KG1 (cell line): Measurements from ENCODE around the gene MATN1.
A peak's percentile ranks its signal among the peaks of the same experiment; 100 is the strongest.

Experiments
- DNase-seq: peaks from one replicate; lab custom pipeline; 2025; lab: John Stamatoyannopoulos, UW

MATN1 gene

DNA sequence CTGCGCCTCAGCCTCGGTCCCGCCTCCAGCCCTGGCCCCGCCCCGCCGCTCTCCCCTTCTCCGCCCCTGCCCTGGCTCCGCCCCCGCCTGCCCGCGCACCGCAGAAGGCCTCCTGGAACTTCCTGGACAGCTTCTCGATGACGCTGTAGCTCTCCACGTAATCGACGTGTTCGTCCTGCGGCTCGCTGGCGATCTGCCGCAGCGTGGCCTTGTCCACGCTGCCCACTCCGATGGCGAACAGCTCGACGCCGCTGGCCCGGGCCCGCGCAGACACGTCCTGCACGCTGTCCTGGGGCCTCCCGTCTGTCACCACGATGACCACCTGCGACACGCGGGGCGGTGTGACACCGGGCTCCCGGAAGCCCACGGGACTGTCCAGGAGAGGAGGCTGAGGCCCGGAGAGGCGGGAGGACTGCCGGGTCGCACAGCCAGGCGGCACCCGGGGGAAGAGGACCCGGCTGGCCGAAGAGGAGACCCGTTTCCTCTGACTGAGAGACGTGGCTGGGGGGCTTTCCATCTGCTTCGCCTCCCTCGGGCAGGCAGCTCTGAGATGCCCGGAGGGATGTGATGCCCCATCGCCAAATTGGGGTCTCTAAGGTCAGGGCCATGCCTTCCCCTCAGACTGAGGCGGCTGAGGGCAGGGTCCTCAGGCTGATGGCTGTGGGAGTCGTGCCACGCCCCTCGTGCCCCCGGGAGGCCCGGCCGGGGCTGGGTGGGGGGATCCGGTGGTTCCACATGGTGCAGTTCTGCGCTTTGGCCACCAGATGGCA lies 4.6 kb downstream of the MATN1 start:
- peak; percentile 92 for DNase-seq

DNA sequence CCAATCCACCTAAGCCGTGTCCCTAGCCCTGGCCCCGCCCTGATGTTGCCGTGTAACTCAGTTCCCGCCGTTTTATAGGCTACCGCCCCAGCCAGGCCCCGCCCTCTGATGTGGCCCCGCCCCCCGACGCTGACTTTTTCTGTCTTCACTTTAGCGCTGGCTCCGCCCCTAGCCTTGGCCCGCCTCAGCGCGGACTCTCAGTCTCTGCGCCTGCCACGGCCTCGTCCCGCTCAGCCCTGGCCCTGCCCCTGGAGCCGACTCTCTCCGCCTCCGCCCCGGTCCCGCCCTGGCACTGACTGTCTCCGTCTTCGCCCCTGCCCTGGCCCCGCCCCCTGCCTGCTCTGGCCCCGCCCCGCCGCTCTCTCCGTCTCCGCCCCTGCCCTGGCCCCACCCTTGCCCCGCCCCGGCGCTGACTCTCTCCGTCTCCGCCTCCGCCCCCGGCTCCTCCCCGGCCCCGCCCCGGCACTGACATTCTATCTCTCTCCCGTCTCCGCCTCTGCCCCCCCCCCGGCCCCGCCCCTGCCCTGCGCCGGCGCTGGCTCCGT lies 5.2 kb downstream of the MATN1 start:
- DNase-seq = peak; percentile 92

DNA sequence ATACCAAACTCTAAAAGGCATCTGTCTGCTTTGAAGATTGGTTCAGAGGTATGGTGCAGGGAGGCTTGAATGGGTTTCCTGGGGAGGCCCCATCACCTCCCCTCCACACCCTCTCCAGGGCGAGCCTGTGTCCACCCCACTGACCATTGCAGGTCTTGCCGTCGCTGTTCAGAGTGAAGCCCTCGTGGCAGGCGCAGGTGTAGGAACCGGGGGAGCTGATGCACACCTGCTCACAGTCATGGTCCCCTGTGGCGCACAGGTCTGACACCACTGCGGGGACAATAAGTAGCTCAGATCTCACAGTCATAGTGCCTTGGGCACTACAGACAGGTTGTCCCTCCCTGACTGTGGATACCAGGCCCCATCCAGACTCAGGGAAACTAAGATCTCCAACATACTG lies 6.7 kb downstream of the MATN1 start:
- DNase-seq = no peak

DNA sequence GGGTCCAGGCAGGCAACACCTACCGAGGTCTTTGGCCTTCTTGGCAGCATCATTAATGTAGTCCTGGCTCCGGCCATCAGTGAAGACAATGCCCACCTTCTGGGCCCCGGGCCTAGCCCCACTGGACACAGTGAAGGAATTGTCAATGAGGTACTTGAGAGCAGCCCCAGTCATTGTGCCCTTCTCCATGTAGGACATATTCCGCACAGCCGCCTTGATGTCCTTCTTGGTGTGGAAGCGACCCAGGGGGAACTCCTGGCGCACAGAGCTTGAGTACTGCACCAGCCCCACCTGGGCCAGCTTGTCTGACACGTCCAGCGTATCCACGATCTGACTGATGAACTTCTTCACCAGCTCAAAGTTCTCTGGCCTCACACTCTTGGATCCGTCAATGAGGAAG lies 7.5 kb downstream of the MATN1 start:
- no peak for DNase-seq

DNA sequence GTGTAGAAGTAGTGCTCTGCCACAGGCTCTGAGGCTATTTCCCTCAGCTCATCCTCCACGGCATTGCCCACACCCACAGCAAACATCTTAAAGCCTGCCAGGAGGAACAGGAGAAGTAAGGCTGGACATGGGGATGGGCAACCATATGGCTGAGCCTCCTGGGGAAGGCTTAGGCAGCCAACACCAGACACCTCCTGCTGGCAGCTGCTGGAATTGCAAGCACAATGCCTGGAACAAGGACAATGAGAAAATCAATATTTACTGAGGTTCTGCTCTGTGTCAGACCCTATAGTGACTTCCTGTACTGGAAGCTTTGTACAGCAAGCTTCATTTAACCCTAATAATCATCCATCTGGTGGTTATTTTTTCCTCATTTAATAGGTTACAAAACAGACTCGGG lies 8.2 kb downstream of the MATN1 start:
- DNase-seq = no peak

DNA sequence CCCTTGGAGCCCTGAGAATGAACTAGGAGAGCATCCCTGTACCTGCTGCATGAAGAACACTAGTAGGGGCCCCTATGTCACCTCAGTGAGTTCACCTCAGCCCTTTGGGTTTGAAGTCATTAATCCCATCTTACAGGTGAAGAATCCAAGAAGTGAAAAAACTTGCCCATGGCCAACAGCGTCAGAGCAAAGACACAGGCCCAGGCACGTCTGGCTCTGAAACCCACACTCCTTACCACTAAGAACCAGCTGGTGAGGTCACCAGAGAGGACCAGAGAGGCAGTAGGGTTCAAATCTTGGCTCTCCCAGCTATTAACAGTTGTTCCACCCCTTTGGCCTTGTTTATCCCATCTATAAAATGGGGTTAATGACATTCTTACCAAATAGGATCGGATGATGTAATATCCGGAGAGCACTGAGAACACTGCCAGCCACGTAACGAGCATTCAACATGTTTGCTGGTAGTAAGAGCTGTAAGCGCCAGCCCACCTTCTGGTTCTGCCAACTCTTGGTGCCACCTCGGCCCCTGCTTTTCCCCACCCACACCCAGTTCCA lies 8.8 kb downstream of the MATN1 start:
- no peak for DNase-seq

DNA sequence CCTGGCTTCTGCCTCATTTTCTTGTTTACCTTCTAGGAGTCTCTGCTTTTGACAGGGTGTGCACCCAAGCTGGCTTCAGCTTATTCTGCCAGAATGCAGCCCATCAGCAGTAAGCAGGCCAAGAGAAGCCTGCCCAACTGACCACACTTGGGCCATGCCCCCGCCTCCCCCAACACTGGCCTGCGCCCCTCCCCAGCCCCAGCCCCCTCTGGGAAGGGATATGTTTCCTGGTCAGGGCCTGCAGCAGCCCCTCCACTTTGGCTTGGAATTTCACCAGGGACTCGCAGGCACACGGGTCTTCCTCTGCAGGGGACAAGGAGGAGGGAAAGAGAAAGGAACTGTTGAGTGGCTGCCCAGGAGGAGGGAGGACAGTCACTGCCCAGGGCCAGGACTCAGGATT lies 9.4 kb downstream of the MATN1 start:
- DNase-seq = no peak

DNA sequence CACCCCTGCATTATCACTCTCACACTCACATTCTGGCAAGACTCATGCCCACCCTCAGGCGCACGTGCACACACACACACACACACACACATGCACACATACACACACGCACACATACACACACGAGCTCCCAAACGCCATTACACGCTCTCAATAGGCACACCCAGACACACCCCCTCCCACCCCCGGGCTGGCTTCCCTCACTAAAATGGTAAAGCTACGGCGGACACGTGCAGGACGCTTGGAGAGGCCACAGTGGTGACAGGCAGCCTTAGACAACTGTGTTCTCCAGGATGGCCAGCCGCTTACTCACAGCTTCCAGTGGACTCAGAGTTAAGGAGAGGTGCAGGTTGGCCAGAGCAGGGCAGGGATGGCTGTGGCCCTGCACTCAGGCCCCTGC lies 10.1 kb downstream of the MATN1 start:
- no peak for DNase-seq

DNA sequence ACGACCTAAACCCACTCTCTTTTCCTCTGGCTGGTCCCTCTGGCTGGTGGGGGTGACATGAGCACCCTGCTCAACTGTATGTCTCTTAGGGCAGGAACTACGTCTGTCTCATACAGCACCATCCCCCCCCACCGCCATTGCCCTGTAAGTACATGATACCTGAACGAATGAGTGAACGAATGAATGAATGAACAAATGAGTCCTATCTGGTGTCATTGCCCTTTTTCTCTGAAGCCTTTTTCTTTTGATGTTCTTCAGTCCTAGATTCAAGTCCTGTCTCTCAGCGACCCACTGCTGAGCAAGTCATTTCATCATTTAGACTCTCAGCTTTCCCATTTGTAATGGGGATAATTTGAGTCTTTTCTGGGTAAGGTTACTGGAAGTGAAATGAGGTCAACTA lies 10.8 kb downstream of the MATN1 start:
- no peak for DNase-seq

DNA sequence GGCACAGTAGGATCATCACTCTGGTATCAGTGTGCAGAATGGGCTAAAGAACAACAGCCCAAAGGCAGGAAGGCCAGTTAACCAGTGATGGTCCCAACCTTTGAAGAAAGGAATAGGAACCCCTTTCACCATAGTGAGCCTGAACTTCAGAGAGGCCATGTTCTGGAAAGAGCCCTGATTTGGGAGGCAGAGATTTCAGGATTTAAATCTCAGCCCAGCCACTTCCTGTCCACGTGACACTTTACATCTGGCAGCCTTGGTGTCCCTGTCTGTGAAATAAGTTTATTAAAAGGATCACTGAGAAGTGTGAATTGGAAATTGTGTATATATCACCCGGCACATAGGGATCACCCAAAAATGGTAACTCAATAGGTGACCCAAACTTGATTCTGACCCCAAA lies 13.0 kb downstream of the MATN1 start:
- DNase-seq = no peak

DNA sequence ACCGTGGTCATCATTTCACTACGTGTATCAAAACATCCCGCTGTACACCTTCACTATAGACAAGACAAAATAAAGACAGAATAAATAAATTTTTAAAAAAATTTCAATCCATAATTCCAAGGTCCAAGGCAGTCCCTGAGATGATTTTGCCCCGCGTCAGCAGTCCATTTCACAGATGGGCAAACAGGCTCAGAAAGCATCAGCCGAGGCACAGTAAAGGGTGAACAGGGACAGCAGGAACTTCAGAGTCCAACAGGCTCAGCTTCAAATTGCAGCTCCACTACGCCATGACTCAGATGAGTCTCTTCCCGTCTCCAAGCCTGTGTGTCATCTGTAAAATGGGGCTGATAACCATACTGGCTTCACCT lies 15.0 kb downstream of the MATN1 start:
- no peak for DNase-seq

DNA sequence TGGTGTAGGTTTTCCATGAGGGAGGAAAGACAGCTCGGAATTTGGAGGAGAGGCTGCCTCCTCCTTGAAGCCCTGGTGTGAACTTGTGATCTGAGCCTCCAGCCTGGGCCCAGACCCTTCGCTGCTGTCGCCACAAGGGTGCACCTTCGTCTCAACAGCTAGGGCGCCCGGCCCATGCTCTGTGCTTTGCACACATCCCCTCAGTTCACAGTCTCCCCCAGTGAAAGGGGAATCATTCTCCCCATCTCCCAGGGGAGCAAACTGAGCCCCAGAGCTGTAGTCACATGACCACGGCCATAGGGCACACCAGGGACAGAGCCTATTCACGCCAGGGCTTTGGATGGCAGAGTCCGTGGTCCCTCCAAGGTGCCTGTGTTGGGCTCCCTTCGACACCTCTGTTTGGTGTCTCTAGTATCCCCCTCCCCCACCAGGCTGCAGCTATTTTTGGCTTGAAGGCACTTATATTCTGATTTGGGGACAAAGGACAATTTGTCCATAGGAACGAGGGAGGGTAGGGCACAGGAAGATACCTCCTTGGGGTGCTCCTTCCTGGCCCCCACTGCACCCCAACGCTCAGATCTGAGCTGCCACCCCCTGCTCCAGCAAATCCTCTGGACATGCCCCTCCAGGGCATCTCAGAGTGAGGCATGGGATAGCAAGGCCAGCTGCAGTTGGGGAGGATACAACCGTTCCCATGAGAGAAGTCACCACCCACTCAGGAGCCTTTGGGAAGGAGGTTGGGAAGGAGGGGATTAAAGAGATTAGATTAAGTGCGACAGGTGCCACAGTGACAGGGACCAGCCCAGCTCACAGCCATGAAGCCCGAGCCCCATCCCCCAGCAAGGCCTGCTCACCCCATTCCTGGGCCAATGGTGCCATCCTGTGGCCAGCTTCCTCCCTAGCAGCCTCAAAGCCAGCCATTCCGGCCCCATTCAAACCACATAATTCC lies 15.7 kb downstream of the MATN1 start:
- DNase-seq = peak; percentile 11

DNA sequence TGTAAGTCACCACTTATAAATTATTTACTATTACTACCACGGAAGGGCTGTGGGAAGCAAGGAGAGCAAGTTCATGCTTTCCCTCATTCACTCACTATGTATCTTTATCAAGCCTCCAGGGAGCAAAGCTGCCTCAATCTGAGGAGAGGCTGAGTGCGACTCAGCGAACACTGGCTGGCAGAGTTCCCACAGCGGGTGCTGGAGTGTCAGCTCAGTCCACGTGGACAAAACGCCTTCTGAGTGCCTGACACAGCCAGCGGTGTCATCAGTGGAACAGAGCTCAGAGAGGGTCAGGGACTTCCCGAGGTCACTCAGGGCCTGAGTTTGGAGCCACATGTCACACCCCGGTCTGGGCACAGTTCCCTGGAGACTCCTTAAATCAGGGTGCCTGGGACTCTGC lies 16.9 kb downstream of the MATN1 start:
- no peak for DNase-seq

DNA sequence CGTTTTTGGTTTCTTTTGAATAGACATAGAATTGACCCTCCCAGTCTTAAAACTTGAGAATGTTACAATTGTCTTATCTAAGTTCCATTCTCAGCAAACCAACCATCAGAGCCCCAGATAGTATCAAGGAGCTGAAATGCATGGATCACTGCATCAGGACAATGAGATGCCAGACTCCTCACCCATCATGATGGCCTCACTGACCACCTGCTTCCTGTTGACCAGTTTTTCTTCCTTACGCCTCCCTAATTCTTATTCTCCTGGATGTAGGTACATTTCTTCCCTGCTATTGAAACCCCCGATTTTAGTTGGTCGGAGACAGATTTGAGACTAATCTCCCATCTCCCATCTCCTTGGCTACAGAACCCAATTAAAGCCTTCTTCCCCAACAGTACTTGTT lies 17.7 kb downstream of the MATN1 start:
- no peak for DNase-seq

DNA sequence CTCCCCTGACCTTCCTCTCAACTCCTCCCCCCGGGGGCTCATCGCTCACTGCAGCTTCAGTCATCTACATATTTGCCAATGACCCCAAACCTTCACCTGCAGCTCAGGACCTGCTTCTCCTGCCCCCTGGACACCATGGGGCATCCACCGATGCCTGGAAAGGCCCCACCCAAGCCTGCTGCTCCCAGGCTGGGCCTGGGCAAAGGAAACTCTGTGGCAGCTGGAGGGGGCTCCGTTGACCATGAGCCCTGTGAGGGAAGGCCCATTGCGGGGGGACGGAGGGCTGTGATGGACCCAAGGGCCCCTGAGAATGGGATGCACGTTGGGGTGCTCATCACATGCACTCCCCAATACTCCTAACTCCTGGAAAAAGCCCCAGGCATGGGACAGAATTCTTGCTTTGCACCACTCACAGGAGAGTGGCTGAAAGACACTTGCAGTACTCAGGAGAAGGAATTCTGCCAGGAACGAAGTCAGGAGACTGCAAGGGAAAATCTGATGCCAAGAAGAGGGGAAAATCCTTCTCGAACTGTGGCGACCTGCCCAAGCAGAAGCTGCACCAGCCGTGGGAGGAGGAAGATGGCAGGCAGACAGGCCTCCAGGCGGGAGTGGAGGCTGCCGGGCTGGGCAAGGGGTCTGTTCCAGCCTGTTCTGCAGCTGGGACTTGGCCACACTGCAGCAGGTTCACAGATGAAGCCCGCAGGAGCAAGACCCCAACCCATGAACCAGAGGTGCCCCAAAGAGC lies 18.4 kb downstream of the MATN1 start:
- no peak for DNase-seq

DNA sequence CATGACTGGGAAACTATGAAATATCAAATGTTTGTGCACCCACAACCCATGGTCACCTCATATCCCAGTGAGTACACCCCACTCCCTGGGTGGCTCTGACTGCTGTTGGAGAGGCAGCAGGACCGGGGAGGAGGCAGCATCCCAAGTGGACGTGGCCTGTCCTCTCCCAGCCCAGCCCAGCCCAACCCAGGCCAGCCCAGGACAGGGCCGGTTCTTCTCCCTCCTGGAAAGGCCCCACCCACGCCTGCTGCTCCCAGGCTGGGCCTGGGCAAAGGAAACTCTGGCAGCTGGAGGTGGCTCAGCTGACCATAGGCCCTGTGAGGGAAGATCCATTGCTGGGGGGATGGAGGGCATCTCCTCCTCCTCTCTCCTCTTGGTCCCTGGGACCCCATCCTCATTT lies 19.1 kb downstream of the MATN1 start:
- DNase-seq = no peak

DNA sequence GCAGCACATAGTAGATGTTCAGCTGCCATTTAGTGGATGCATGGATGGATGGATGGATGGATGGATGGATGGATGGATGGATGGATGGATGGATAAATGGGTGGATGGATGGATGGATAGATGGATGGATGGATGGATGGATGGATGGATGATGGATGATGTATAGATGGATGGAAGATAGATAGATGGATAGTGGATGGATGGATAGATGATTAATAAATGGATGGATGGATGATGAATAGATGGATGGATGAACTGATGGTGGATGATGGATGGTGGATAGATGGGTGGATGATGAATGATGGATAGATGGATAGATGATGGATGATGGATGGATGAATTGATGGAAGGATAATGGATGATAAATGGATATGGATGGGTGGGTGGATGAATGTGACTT lies 20.6 kb downstream of the MATN1 start:
- no peak for DNase-seq

DNA sequence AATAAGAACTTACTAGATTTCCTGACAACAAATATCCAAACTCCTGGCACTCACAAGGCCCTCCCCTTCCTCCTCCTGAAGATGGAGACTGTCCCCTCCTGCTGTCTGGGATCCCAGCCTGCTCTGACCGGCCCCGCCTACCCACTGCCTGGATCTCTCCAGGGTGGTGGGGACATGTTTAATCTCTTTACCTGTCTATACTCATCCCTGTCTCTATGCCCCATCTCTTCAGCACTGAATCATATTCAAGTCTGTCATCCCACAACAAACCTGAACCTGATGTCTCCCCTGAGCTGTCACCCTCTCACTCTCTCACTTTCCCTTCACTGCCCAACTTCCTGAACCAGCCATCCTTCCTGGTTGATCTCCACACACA lies 22.1 kb downstream of the MATN1 start:
- no peak for DNase-seq

DNA sequence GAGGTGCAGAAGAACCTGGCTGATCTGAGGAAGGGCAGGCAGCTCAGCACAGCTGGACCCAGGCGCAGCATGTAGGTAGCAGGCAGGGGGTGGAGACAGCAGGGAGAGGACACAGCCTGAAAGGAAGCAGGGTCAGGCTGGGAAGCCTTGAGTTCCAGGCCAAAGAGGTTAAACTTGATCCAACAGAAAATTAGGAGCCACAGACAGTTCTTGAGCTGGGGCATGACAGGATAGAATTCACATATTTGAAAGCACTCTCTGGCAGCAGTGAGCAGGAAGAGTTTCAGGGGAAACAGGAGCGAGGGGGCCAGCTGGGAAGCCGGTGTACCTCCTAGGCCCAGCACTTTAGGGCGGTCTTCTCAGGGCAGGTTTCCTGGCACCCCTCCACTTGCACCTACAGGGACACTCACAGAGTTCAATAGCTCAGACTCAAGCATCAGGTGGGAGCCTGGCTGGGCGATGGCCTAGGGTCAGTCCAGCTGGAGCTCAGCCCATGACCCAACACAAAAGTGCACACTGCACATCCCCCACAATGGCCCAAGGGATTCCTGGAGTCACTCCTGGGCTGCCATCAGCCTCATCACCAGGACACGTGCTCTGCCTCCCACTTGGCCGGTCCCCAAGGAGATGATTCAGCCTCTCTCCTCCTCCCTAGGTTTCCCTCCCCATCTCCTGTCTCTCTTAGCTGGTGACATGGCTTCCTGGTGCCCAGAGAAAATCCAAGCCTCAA lies 22.7 kb downstream of the MATN1 start:
- DNase-seq = no peak

DNA sequence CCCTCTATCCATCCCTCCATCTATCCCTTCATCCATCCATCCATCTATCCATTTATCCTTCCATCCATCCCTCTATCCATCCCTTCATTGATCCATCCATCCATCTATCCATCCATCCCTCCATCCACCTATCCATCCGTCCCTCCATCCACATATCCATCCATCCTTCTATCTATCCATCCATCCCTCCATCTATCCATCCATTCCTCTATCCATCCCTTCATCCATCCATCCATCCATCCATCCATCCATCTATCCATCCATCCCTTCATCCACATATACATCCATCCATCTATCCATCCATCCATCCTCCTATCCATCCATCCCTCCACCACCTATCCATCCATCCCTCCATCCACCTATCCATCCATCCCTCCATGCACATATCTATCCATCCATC lies 23.6 kb downstream of the MATN1 start:
- no peak for DNase-seq

DNA sequence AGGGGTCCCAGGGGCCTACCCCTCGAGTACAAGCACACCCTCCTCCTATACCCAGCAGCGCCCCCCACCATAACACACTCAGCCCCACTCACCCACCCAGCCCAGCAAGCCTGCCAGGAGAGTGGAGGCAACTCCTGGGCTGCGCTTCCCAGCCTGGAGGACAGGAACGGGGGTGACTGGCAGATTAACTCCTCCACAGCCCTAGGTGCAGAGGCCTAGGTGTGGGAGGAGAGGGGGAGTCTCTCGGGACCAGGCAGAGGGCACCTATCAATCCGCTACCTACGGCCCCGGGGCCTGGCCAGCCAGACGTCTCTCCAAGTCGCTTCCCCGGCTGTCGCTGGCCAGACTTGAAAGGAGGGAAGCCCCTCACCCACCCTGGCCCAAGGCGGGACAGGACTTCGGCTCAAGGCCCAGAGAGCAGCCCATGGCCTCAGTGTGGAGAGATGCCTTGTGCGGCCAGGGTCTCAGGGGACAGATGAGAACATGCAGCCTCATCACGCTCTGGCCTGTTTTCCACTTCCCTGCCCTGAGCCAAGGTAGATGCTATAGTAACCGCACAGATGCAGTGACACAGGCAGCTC lies 24.9 kb downstream of the MATN1 start:
- no peak for DNase-seq
